ENCODE measurements around the gene ALG9. TPM values are rescaled to one million over a fixed set of nuclear protein-coding genes. Genes with fewer than 3 reads are reported as not detected.

Gene ALG9
- total and polyA plus RNA-seq, 2 donors from 2014 or later = 27.8 to 30.0 TPM

- Histone ChIP-seq H3K9ac (ENCODE audit: low read length in 3 of 3) (no peak overlapping the region), H3K4me1 (ENCODE audit: control insufficient read depth in 2 of 3, insufficient read depth in 2 of 3, low read depth in 1 of 3, low read length in 3 of 3) (no peaks in the 10 kb centered on the region), H3K27ac (ENCODE audit: low read depth in 2 of 2, low read length in 2 of 2) (no peak overlapping the region), H3K9me3 (ENCODE audit: control insufficient read depth in 2 of 3, insufficient read depth in 1 of 3, low read length in 3 of 3) (no peaks in the 10 kb centered on the region), H3K36me3 (ENCODE audit: control insufficient read depth in 2 of 3, insufficient read depth in 3 of 3, low read length in 3 of 3) (peaks cover 0 to 37% (median 21%) of the 10 kb centered on the region in 3 donors), H3K4me3 (ENCODE audit: low read length in 3 of 3) (no peak overlapping the region), H3K27me3 (ENCODE audit: control insufficient read depth, insufficient read depth, low read length) (no peaks in the 10 kb centered on the region)
- no peak for TF ChIP-seq CTCF (IDR thresholded peaks at IDR 0.05; ENCODE audit: borderline replicate concordance, extremely low read depth, insufficient read depth)
- intact Hi-C loops (cut with DNase I) = no loop called here
- DNase-seq (no peak), FAIRE-seq (no peak)
These were observed 123.2 kb downstream of the ALG9 start for GRCh38 chr11:111748035-111748804.

- no peak for FAIRE-seq
- H3K9ac ChIP-seq (ENCODE audit: low read length in 3 of 3) = no peak overlapping the region
- H3K9me3 ChIP-seq (ENCODE audit: control insufficient read depth in 2 of 3, insufficient read depth in 1 of 3, low read length in 3 of 3) = no peaks in the 10 kb centered on the region
- TF ChIP-seq CTCF (IDR thresholded peaks at IDR 0.05; ENCODE audit: borderline replicate concordance, extremely low read depth, insufficient read depth) = no peak
- intact Hi-C loops (cut with DNase I) = no loop called here
- no peaks in the 10 kb centered on the region for H3K4me1 ChIP-seq (ENCODE audit: control insufficient read depth in 2 of 3, insufficient read depth in 2 of 3, low read depth in 1 of 3, low read length in 3 of 3)
- no peak for DNase-seq
- H3K27ac ChIP-seq (ENCODE audit: low read depth in 2 of 2, low read length in 2 of 2) = peak overlapping the region; percentile 19 to 57
- H3K4me3 ChIP-seq (ENCODE audit: low read length in 3 of 3) = no peak overlapping the region
- H3K27me3 ChIP-seq (ENCODE audit: control insufficient read depth, insufficient read depth, low read length) = no peaks in the 10 kb centered on the region
- H3K36me3 ChIP-seq (ENCODE audit: control insufficient read depth in 2 of 3, insufficient read depth in 3 of 3, low read length in 3 of 3) = peaks cover 2 to 43% (median 26%) of the 10 kb centered on the region in 3 donors
These were observed 125.5 kb downstream of the ALG9 start for GRCh38 chr11:111745719-111746504.

GRCh38 chr11:111743700-111744099, 127.7 kb downstream of the ALG9 start:
- no peak for FAIRE-seq
- Histone ChIP-seq H3K36me3 (ENCODE audit: control insufficient read depth in 2 of 3, insufficient read depth in 3 of 3, low read length in 3 of 3) (peaks cover 2 to 39% (median 29%) of the 10 kb centered on the region in 3 donors), H3K27ac (ENCODE audit: low read depth in 2 of 2, low read length in 2 of 2) (no peak overlapping the region), H3K9ac (ENCODE audit: low read length in 3 of 3) (no peak overlapping the region), H3K4me3 (ENCODE audit: low read length in 3 of 3) (no peak overlapping the region), H3K4me1 (ENCODE audit: control insufficient read depth in 2 of 3, insufficient read depth in 2 of 3, low read depth in 1 of 3, low read length in 3 of 3) (peaks cover 0 to 3% (median under 1%) of the 10 kb centered on the region in 3 donors), H3K9me3 (ENCODE audit: control insufficient read depth in 2 of 3, insufficient read depth in 1 of 3, low read length in 3 of 3) (no peaks in the 10 kb centered on the region), H3K27me3 (ENCODE audit: control insufficient read depth, insufficient read depth, low read length) (no peaks in the 10 kb centered on the region)
- no peak for DNase-seq
- no peak for TF ChIP-seq CTCF (IDR thresholded peaks at IDR 0.05; ENCODE audit: borderline replicate concordance, extremely low read depth, insufficient read depth)
- intact Hi-C loops (cut with DNase I) = no loop called here

All from kidney (tissue), 14 donors.